Mesodermal cell (in vitro differentiated cells): Measurements from ENCODE around the gene UVRAG.

Source experiments
- H3K27ac ChIP-seq: 2 replicates; pipeline ENCODE4 v1.7.0; 2013; ENCODE audit warnings: mild to moderate bottlenecking, low read depth, low read length, moderate library complexity; ENCODE audit not compliant: severe bottlenecking
- H3K36me3 ChIP-seq: 2 replicates; pipeline ENCODE4 v1.7.1; 2013; ENCODE audit warnings: mild to moderate bottlenecking, low read length, moderate library complexity; ENCODE audit not compliant: control insufficient read depth, insufficient read depth
- H3K4me1 ChIP-seq: one replicate; pipeline ENCODE4 v1.7.1; 2013; ENCODE audit warnings: mild to moderate bottlenecking, low read length; ENCODE audit not compliant: insufficient read depth, control insufficient read depth, poor library complexity, severe bottlenecking
- H3K4me3 ChIP-seq: 2 replicates; pipeline ENCODE4 v1.7.0; 2013; ENCODE audit warnings: low read length, control low read depth, mild to moderate bottlenecking; ENCODE audit not compliant: insufficient read depth, poor library complexity, severe bottlenecking; ENCODE audit errors: extremely low read depth
- H3K9me3 ChIP-seq: 2 replicates; pipeline ENCODE4 v1.7.1; 2013; ENCODE audit warnings: mild to moderate bottlenecking, low read length, moderate library complexity; ENCODE audit not compliant: control insufficient read depth
- WGBS, 2 experiments: methylation state at CpG; one replicate each; pipeline ENCODE4 v1.1.5; 2013; ENCODE audit warnings: missing lambda C conversion rate in 2 of 2; ENCODE audit not compliant: insufficient coverage in 2 of 2; 5-methylcytosine and 5-hydroxymethylcytosine counted together

The UVRAG gene

GRCh38 chr11:75822541-75822940, 7.5 kb downstream of the UVRAG start:
- H3K4me1 ChIP-seq = peaks cover 2% of the 10 kb centered on the region
- 100% methylated on average over 1 of the region's 3 CpGs for WGBS, 2 experiments

GRCh38 chr11:75823415-75823814, 8.4 kb downstream of the UVRAG start:
- Histone ChIP-seq H3K27ac (no peak overlapping the region), H3K4me1 (peaks cover 4% of the 10 kb centered on the region), H3K36me3 (peaks cover 5% of the 10 kb centered on the region), H3K4me3 (no peak overlapping the region), H3K9me3 (no peaks in the 10 kb centered on the region)
- WGBS, 2 experiments = 90 to 93% methylated on average over 4 of the region's 4 CpGs

More at GRCh38 chr11:75822541-75822940, 7.5 kb downstream of the UVRAG start:
- H3K4me3 ChIP-seq = no peak overlapping the region
- peaks cover 5% of the 10 kb centered on the region for H3K36me3 ChIP-seq
- no peak overlapping the region for H3K27ac ChIP-seq
- H3K9me3 ChIP-seq = no peaks in the 10 kb centered on the region

GRCh38 chr11:75823946-75824345, 8.9 kb downstream of the UVRAG start:
- no peak overlapping the region for H3K4me3 ChIP-seq
- H3K27ac ChIP-seq = no peak overlapping the region
- peaks cover 5% of the 10 kb centered on the region for H3K36me3 ChIP-seq
- no CpG with 5 or more reads among the region's 4 CpGs for WGBS, 2 experiments
- no peaks in the 10 kb centered on the region for H3K9me3 ChIP-seq
- H3K4me1 ChIP-seq = peaks cover 4% of the 10 kb centered on the region

- Histone ChIP-seq H3K36me3 (peaks cover 5% of the 10 kb centered on the region), H3K4me3 (no peak overlapping the region), H3K27ac (peak overlapping the region; percentile 0), H3K4me1 (peaks cover 4% of the 10 kb centered on the region), H3K9me3 (no peaks in the 10 kb centered on the region)
- WGBS, 2 experiments = 90 to 100% methylated on average over 1 of the region's 4 CpGs
Measured at GRCh38 chr11:75826461-75827230, 11.6 kb downstream of the UVRAG start.

- no peak overlapping the region for H3K4me3 ChIP-seq
- H3K36me3 ChIP-seq = no peaks in the 10 kb centered on the region
- peaks cover 8% of the 10 kb centered on the region for H3K4me1 ChIP-seq
- 100% methylated on average over 1 of the region's 5 CpGs; no CpG with 5 or more reads in 1 of the 2 experiments for WGBS, 2 experiments
- no peak overlapping the region for H3K27ac ChIP-seq
- H3K9me3 ChIP-seq = no peaks in the 10 kb centered on the region
Measured at GRCh38 chr11:75827562-75827961, 12.6 kb downstream of the UVRAG start.

GRCh38 chr11:75831915-75832502, 17.0 kb downstream of the UVRAG start:
- Histone ChIP-seq H3K27ac (no peak overlapping the region), H3K4me3 (no peak overlapping the region), H3K9me3 (no peaks in the 10 kb centered on the region), H3K4me1 (peaks cover 9% of the 10 kb centered on the region), H3K36me3 (no peaks in the 10 kb centered on the region)
- WGBS, 2 experiments = 98 to 100% methylated on average over 5 to 6 of the region's 6 CpGs

- no CpG with 5 or more reads among the region's 3 CpGs for WGBS, 2 experiments
- Histone ChIP-seq H3K4me3 (no peak overlapping the region), H3K4me1 (peaks cover 5% of the 10 kb centered on the region), H3K9me3 (no peaks in the 10 kb centered on the region), H3K36me3 (peaks cover 6% of the 10 kb centered on the region), H3K27ac (no peak overlapping the region)
Measured at GRCh38 chr11:75834728-75835127, 19.7 kb downstream of the UVRAG start.

- H3K4me1 ChIP-seq = peaks cover 5% of the 10 kb centered on the region
- 88 to 96% methylated on average over 2 to 3 of the region's 3 CpGs for whole genome bisulfite sequencing, 2 experiments
- H3K36me3 ChIP-seq = peaks cover 6% of the 10 kb centered on the region
- no peak overlapping the region for H3K4me3 ChIP-seq
- H3K9me3 ChIP-seq = no peaks in the 10 kb centered on the region
- H3K27ac ChIP-seq = no peak overlapping the region
Measured at GRCh38 chr11:75836417-75836816, 21.4 kb downstream of the UVRAG start.

GRCh38 chr11:75839851-75840250, 24.8 kb downstream of the UVRAG start:
- Histone ChIP-seq H3K4me3 (no peak overlapping the region), H3K9me3 (no peaks in the 10 kb centered on the region), H3K36me3 (peaks cover 6% of the 10 kb centered on the region), H3K4me1 (no peaks in the 10 kb centered on the region), H3K27ac (no peak overlapping the region)

GRCh38 chr11:75840522-75840921, 25.5 kb downstream of the UVRAG start:
- Histone ChIP-seq H3K9me3 (peaks cover 3% of the 10 kb centered on the region), H3K4me3 (no peak overlapping the region), H3K36me3 (peaks cover 6% of the 10 kb centered on the region), H3K27ac (no peak overlapping the region), H3K4me1 (no peaks in the 10 kb centered on the region)
- WGBS, 2 experiments = 100% methylated on average over 1 of the region's 1 CpG; no CpG with 5 or more reads in 1 of the 2 experiments

- WGBS, 2 experiments = 80 to 86% methylated on average over 1 of the region's 2 CpGs
Measured at GRCh38 chr11:75841739-75842138, 26.7 kb downstream of the UVRAG start.

More at GRCh38 chr11:75841739-75842138, 26.7 kb downstream of the UVRAG start:
- peaks cover 3% of the 10 kb centered on the region for H3K9me3 ChIP-seq
- no peaks in the 10 kb centered on the region for H3K4me1 ChIP-seq
- no peak overlapping the region for H3K27ac ChIP-seq
- no peak overlapping the region for H3K4me3 ChIP-seq
- H3K36me3 ChIP-seq = peaks cover 6% of the 10 kb centered on the region
